ENCODE measurements around the gene PRUNE2. TPM values are rescaled to one million over a fixed set of nuclear protein-coding genes. Genes with fewer than 3 reads are reported as not detected.
A peak's percentile ranks its signal among the peaks of the same experiment; 100 is the strongest.

The PRUNE2 gene
- total RNA-seq, 4 donors from 2014 or later: 586 to 728 (median 654) TPM

DNA sequence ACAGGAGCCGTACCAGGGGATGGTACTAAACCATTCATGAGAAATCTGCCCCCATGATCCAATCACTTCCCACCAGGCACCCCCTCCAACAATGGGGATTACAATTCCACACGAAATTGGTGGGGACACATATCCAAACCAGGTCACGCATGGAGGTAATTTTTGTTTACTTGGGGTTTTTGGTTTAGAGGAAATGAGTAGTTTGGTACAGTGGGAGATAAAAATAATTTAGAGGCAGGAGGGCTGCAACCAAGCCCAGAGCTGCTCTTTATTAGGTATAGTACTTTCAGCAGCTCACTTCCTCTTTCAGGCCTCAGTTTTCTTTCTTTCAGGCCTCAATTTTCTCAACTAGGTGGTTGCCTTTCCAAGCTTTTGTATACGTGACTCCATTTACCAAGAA lies 23.2 kb downstream of the PRUNE2 start:
- H3K27ac ChIP-seq (replicated peaks in 1 of 4): peak overlapping the region; percentile 51 to 91 (median 88)
- DNase-seq (ENCODE audit: extremely low spot score): no peak
- H3K36me3 ChIP-seq: peaks cover 0 to 3% (median 0%) of the 10 kb centered on the region in 4 donors
- H3K4me3 ChIP-seq: no peak overlapping the region
- no peaks in the 10 kb centered on the region for H3K9me3 ChIP-seq
- TF ChIP-seq POLR2AphosphoS5 (IDR thresholded peaks at IDR 0.05): no peak
- TF ChIP-seq POLR2A (IDR thresholded peaks at IDR 0.05; ENCODE audit: low read depth): no peak
- H3K27me3 ChIP-seq: no peaks in the 10 kb centered on the region
- H3K4me1 ChIP-seq: peaks cover 0 to 73% (median 48%) of the 10 kb centered on the region in 4 donors
- WGBS: 77% methylated on average over 4 of the region's 4 CpGs
- intact Hi-C loops (cut with DNase I): no loop called here

DNA sequence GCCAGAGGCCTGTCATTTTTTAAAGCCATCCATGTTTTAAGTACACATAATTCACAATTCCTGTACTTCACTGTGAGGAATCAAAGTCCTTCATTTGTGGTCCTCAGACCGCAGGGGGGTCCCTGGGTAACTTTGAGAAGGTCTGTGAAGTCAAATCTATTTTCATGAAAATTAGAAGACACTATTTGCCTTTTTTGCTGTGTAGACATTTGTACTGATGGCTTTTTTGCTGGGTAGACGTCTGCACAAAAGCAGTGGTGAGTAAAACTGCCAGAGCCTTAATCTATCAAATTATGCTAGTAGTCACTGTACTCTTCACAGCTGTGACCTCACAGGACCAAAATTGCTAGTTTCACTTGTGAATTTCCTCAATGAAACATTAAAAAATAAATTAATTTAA lies 25.7 kb downstream of the PRUNE2 start:
- Histone ChIP-seq H3K9me3 (no peaks in the 10 kb centered on the region), H3K36me3 (peaks cover 0 to 3% (median 0%) of the 10 kb centered on the region in 4 donors), H3K27me3 (no peaks in the 10 kb centered on the region), H3K4me3 (no peak overlapping the region), H3K27ac (replicated peaks in 1 of 4) (peak overlapping the region; percentile 86 to 91 (median 90)), H3K4me1 (peaks cover 0 to 72% (median 51%) of the 10 kb centered on the region in 4 donors)
- intact Hi-C loops (cut with DNase I): no loop called here
- WGBS: 46% methylated on average over 2 of the region's 2 CpGs
- no peak for DNase-seq (ENCODE audit: extremely low spot score)
- TF ChIP-seq POLR2AphosphoS5 (IDR thresholded peaks at IDR 0.05): no peak
- no peak for TF ChIP-seq EP300 (IDR thresholded peaks at IDR 0.05)

DNA sequence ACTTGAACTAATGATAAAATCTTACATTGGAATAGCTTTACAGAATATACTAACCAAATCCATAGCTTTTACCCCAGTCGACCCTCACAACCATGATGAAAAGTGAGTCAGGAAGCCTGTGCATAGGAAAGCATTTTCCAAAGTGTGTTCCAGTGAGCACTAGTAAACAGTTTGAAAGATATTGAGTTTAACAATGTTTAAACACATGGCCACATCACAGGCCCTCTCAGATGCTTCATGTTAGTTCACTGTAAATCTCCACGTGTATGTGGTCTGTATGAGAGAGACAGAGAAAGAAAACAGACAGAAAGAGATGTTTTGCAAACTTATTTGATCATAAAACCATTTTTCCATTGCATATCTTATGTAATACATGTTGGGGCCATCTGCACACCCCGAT lies 27.0 kb downstream of the PRUNE2 start:
- peaks cover 0 to 72% (median 53%) of the 10 kb centered on the region in 4 donors for H3K4me1 ChIP-seq
- intact Hi-C loops (cut with DNase I): no loop called here

DNA sequence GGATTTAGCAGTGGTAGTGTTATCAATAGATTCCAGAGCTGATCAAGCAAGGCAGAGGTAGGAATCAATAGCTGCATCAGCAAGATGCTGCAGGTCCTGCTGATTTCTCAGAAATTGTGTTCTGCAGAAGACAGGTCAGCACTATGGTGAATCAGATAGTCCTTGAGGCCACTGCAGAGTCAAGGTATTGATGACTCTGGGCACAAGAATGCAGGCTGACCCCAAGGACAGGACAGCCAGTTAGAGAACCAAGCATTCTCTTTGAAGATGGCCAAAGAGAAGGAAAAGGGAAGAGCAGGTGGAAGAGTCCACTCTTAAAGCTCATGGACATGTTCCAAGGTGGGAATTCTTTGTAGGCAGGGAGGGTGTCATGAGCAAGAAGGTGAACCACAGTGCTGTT lies 28.0 kb downstream of the PRUNE2 start:
- Histone ChIP-seq H3K27me3 (no peaks in the 10 kb centered on the region), H3K4me1 (peaks cover 4 to 74% (median 59%) of the 10 kb centered on the region in 4 donors), H3K36me3 (peaks cover 0 to 3% (median 0%) of the 10 kb centered on the region in 4 donors), H3K4me3 (no peak overlapping the region), H3K27ac (replicated peaks in 1 of 4) (peak overlapping the region; percentile 86 to 91 (median 90)), H3K9me3 (no peaks in the 10 kb centered on the region)
- no peak for DNase-seq (ENCODE audit: extremely low spot score)
- TF ChIP-seq EP300 (IDR thresholded peaks at IDR 0.05) (no peak), POLR2AphosphoS5 (IDR thresholded peaks at IDR 0.05) (peak in 1 of 2 donors; percentile 30), POLR2A (IDR thresholded peaks at IDR 0.05; ENCODE audit: low read depth) (no peak)
- TF ChIP-seq, protein P1, sequence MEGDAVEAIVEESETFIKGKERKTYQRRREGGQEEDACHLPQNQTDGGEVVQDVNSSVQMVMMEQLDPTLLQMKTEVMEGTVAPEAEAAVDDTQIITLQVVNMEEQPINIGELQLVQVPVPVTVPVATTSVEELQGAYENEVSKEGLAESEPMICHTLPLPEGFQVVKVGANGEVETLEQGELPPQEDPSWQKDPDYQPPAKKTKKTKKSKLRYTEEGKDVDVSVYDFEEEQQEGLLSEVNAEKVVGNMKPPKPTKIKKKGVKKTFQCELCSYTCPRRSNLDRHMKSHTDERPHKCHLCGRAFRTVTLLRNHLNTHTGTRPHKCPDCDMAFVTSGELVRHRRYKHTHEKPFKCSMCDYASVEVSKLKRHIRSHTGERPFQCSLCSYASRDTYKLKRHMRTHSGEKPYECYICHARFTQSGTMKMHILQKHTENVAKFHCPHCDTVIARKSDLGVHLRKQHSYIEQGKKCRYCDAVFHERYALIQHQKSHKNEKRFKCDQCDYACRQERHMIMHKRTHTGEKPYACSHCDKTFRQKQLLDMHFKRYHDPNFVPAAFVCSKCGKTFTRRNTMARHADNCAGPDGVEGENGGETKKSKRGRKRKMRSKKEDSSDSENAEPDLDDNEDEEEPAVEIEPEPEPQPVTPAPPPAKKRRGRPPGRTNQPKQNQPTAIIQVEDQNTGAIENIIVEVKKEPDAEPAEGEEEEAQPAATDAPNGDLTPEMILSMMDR (IDR thresholded peaks at IDR 0.05): no peak
- intact Hi-C loops (cut with DNase I): no loop called here

More for the DNA sequence above, 27.0 kb downstream of the PRUNE2 start:
- no peak for DNase-seq (ENCODE audit: extremely low spot score)
- TF ChIP-seq POLR2A (IDR thresholded peaks at IDR 0.05; ENCODE audit: low read depth) (no peak), EP300 (IDR thresholded peaks at IDR 0.05) (no peak), POLR2AphosphoS5 (IDR thresholded peaks at IDR 0.05) (no peak)
- TF ChIP-seq, protein P1 (IDR thresholded peaks at IDR 0.05): no peak
- Histone ChIP-seq H3K27me3 (no peaks in the 10 kb centered on the region), H3K9me3 (no peaks in the 10 kb centered on the region), H3K27ac (replicated peaks in 1 of 4) (peak overlapping the region; percentile 86 to 91 (median 90)), H3K4me3 (no peak overlapping the region), H3K36me3 (peaks cover 0 to 3% (median 0%) of the 10 kb centered on the region in 4 donors)
- 56% methylated on average over 3 of the region's 3 CpGs for WGBS

DNA sequence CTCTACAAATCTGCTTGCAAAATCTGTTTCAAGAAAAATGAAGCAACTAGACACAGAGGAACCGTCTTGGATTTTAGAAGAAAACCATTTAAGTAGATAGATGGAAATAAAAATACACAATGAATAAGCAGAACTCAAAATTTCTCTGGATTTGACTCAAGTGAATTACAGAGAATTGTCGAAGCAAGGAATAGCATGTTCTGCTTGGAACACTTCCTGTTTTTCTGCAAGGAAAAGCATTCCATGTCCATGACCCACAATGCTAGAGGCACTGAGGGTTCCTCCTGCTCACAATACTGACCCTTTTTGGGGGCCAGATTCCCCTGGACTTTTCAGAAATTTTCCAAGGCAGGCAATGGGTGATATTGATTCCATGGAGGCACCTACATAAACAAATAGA lies 29.8 kb downstream of the PRUNE2 start:
- 15% methylated on average over 2 of the region's 2 CpGs for WGBS
- DNase-seq (ENCODE audit: extremely low spot score): no peak
- Histone ChIP-seq H3K4me3 (no peak overlapping the region), H3K27ac (replicated peaks in 1 of 4) (peak overlapping the region; percentile 86 to 91 (median 90)), H3K4me1 (peaks cover 4 to 90% (median 73%) of the 10 kb centered on the region in 4 donors), H3K9me3 (no peaks in the 10 kb centered on the region), H3K36me3 (no peaks in the 10 kb centered on the region), H3K27me3 (no peaks in the 10 kb centered on the region)
- intact Hi-C loops (cut with DNase I): no loop called here
- peak; percentile 95 for TF ChIP-seq EP300 (IDR thresholded peaks at IDR 0.05)
- TF ChIP-seq, protein P1 (IDR thresholded peaks at IDR 0.05): no peak
- no peak for TF ChIP-seq POLR2A (IDR thresholded peaks at IDR 0.05; ENCODE audit: low read depth)
- peak; percentile 80 to 89 for TF ChIP-seq POLR2AphosphoS5 (IDR thresholded peaks at IDR 0.05)

DNA sequence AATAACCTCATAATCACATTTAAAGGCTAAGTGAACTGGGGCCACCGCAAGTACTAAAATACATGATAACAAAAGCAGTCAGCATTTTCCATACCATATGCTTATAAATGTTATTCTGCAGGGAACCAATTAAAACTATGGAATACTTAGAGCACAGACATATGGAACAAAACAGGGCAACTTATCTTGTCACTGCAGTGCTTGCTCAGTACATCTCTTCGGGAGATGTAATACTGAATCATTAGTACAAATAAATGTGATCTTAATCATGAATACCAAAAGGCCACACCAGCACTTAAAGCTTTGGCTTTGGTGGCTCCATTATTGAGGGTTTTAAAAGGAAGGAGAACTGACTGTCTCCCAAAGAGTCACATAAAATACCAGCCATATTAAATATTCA lies 32.1 kb downstream of the PRUNE2 start:
- Histone ChIP-seq H3K4me1 (peaks cover 4 to 94% (median 87%) of the 10 kb centered on the region in 4 donors), H3K27me3 (no peaks in the 10 kb centered on the region), H3K4me3 (peak overlapping the region in 1 of 4 donors; percentile 10), H3K27ac (replicated peaks in 1 of 4) (peak overlapping the region; percentile 86 to 91 (median 90)), H3K9me3 (no peaks in the 10 kb centered on the region), H3K36me3 (no peaks in the 10 kb centered on the region)
- DNase-seq (ENCODE audit: extremely low spot score): no peak
- intact Hi-C loops (cut with DNase I): no loop called here
- TF ChIP-seq POLR2AphosphoS5 (IDR thresholded peaks at IDR 0.05) (no peak), POLR2A (IDR thresholded peaks at IDR 0.05; ENCODE audit: low read depth) (no peak), EP300 (IDR thresholded peaks at IDR 0.05) (no peak)
- TF ChIP-seq, protein P1 (IDR thresholded peaks at IDR 0.05): no peak
- 57% methylated on average over 2 of the region's 2 CpGs for WGBS
